Measurements from ENCODE around the gene RBM22.
A peak's percentile ranks its signal among the peaks of the same experiment; 100 is the strongest.
"Not testable (repeated sequence)": the region's sequence is repeated elsewhere in the genome, so short reads cannot be mapped to it uniquely, and the experiment has no call there.

Gene RBM22

DNA sequence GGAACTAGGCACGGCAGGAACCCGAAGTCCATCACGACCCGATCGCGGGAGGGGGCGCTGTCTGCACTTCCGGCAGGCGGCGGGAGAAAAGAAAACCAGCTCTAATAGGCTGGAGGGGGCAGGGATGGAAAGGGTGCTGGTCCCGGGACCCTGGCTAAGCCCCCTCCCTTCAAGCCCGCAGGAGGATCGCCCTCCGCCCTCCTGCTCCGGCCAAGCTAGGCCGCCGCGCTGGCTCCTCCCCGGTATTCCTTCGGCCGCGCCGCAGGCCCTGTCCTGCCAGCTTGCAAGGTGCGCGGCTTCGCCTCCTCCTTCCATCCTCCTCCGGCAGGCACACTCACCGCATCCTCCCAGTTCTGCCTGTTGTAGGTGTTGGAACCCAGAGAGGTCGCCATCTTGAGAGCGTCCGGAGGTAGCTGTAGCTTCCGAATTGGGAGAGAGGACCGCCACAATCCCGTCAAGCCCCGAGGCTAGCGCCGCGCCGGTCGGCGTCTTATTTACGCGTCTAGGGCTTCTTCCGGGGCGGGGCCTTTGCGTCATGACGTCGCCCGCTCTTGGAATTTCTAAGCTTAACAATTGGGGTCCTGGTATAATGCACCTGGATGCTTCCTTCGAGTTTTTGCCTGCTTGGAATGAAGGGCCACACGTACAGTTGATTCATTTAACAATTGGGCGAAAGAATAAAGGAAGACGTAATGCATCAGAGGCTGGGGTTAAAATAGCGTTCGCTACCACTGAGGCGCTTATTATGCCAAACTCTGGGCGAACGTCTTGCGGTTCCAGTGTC is at the start of gene RBM22:
RBM22 (minus strand) TSS at position 469 of the 784 bp plus-strand sequence; CDS start at position 392, 77 bp downstream.
- peak; percentile 95 for DNase-seq

DNA sequence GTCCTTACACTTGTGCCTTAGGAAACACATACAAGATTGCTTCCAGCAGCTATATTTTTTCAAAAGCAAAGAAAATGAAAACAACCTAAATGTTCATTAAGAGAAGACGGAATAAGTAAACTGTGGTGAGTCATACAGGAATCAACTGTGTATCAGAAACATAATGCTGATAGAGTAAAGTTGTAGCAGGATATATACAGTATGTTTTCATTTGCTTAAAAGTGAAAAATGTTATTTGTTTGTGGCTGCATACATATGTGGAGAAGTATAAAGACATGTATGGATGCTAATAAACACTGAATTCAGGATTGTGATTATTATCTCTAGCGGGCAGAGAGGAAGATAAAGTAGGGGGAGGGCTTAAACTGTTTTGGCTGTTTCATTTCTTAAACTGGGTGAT is 49.6 kb upstream of the RBM22 start:
- no peak for DNase-seq

DNA sequence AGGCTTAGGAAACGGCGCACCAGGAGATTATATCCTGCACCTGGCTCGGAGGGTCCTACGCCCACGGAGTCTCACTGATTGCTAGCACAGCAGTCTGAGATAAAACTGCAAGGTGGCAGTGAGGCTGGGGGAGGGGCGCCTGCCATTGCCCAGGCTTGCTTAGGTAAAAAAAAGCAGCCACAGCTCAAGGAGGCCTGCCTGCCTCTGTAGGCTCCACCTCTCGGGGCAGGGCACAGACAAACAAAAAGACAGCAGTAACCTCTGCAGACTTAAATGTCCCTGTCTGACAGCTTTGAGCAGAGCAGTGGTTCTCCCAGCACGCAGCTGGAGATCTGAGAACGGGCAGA is 42.3 kb upstream of the RBM22 start:
- DNase-seq, result not testable (repeated sequence)

DNA sequence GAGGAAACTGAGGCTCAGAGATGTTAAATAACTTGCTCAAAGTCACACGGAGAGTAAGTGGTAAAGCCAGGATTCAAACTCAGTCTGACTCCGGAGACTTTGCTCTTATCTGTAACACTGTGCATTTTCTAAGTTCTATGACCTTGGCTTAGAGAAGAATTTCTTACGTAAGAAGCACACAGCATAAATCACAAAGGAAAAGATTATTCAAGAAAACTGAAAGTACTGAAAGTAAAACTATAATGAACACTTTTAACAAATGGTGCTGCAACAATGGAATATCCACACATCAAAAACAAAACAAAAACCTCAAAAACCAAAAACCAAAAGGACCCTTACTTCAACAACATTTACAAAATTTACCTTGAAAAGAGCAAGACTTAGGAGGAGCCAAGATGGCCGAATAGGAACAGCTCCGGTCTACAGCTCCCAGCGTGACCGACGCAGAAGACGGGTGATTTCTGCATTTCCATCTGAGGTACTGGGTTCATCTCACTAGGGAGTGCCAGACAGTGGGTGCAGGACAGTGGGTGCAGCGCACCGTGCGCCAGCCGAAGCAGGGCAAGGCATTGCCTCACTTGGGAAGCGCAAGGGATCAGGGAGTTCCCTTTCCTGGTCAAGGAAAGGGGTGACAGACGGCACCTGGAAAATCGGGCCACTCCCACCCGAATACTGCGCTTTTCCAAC is 41.7 kb upstream of the RBM22 start:
- DNase-seq, result not testable (repeated sequence)

DNA sequence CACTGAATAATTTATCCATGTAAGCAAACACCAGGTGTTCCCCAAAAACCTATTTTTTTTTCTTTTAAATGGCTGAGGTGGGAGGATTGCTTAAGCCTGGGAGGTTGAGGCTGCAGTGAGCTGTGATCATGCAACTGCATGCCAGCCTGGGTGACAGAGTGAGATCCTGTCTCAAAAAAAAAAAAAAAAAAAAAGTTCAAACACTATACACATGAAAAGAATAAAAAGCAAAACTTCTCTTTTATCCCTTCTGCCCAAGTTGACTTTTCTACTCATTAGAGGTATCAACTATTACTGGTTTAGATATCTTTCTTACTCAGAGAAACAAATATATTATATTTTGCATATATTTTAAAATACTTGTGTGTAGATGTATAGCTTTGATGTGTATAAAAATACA is 40.1 kb upstream of the RBM22 start:
- DNase-seq, result no peak

DNA sequence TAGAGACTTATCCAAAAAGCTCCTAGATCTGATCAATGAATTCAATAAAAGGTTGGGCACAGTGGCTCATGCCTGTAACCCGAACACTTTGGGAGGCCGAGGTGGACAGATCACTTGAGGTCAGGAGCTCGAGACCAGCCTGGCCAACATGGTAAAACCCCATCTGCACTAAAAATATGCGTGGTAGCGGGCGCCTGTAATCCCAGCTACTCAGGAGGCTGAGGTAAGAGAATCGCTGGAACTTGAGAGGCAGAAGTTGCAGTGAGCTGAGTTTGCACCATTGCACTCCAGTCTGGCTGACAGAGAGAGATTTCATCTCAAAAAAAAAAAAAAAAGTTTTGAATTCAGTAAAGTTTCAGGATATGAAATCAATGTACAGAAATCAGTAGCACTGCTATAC is 38.0 kb upstream of the RBM22 start:
- no peak for DNase-seq

DNA sequence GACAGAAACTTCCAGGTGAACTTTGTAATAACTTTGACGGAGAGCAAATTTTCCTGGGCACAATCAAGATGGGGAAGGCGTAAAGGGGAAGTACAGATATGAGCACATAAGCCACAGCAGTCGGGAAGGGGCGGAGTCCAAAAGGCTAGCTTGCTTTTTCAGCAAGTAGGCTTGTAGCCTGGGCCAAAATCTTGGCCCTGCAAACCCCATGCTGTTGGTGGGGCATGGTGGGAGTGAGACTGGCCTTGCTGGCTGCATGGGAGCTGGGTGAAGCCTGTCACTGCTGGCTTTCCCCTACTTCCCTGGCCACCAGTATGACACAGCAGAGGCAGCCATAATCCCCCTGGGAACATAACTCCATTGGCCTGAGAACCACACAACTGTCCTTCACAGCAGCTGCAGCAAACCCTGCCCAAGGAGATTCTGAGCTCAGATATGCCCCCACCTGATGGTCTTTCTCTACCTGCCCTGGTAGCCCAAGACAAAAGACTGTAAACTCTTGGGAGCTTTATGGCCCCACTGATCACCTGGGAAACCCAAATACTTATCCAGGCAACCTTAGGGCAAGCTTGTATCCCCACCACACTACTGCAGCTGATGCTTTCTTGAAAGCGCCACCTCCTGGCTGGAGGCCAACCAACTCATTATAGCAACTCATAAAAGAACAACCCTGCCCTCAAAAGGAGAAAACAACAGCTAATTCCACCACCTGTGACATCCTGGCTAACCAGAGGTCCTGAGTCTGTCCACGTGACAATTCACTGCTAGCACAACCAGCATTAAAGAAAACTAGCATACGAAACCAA is 33.9 kb upstream of the RBM22 start:
- DNase-seq, result no peak

DNA sequence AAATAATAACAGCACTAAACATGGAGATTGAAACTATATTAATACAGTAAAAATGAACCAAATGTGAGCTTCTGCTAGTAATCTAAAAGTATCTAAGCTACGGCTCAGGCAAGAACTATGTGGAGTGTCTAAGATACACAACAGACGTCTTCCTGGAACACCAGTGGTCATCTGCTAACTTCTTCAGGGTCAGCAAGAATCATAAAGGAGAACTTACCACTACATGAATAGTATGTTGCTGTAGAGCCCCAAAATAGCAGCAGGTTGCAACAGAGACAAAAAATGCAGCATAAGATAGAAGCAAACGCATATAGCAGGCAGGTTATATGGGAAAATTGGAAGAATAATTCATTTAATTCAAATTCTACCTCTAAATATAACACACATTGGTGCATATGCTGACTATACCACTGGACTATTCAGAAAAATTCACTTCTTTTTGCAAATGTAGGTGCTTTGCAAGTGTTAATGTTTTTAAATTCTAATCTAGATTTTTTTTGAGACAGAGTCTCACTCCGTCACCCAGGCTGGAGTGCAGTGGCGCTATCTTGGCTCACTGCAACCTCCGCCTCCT is 30.9 kb upstream of the RBM22 start:
- DNase-seq, result no peak

DNA sequence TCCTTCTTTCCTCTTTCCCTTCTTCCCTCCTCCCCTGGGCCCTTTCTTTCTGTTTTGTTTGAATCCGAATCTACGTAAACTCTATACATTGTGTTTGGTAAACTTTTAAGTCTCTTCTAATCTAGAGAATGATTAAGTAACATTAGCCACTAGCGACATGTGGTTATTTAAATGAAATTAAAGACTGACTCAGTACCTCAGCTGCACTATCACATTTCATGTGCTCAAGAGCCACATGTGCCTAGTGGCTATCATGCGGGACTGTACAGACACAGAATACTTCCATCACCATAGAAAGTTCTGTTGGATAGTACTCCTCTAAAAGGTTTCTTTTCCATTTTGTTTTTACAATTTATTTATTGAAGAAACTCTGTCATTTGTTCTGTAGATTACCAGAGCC is 29.0 kb upstream of the RBM22 start:
- DNase-seq, result no peak

DNA sequence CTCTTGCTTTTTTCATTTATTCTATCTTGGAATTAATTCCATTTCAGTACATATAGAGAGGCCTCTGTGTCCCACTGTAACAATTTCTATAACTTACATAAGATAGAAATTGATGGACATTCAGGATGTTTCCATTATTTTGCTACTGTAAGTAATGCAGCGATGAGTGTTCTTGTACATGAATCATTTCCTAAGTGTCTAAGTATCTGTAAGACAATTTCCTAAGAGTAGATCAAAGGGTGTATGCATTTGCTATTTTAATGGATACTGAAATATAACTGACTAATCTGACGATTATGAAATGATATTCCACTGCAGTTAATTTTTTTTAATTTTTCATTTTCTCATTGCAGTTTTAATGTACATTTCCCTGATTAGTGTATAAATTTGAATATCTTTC is 23.0 kb upstream of the RBM22 start:
- no peak for DNase-seq

DNA sequence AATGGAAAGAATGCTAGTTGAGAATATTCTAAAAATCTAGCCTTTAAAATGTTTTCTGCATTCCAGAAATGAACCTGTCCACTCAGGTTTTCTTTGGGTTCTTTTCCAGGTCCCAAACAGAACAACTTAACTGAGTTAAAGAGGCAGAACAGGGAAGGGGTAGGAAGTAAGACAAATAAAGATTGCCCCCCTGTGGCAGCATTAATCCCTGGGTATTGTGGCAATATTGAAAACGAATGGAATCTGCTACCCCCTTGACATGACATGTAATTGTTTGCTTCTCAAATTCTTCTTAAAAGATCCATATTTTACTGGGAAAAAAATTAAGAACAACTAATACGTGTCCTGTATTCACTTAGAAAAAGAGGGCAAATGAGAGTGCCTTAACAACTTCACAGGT is 9.3 kb upstream of the RBM22 start:
- no peak for DNase-seq

DNA sequence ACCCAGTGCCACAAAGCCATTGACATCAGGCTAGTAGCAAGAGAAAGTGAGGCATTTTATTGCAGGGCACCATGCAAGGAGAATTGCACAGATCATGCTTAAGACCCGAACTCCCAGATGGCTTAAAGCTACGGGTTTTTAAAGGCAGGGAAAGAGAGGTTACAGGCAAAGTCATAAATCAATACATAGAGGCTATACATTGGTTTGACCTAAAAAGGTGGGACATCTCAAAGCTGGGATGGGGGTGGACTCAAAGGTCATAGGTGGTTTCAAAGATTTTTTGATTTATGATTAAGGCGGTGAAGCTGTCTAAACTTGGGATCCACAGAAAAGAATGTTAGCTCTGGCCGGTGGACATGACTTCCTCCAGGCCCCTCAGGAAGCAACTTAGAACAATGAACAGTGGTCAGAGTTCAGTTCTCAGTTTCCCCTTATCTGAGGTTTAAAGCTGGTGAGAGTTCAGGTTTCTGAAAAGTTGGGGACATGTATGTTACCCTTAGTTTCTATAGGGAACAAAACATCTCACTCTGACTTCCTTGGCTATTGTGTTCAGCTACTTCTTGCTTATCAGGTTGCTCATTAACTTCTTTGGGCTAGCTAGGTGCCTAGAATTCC is 6.0 kb upstream of the RBM22 start:
- no peak for DNase-seq

DNA sequence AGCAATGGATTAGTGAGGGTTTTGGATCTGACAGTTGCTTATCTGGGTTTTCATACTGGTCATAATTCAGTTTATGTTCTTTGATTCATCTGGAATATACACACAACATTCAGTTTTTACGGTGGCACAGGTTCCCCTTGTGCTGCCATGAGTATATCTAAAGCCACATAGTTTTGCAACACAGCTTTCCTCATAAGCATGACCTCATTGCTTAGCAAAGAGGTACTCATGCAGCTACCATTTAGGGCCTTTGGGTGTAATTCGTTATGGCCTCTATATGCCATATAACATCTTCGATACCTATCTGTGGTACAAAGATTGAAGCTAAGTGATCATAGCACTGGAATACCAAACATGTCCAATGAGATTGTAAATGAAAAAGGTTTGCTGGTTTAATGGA is 2.9 kb upstream of the RBM22 start:
- no peak for DNase-seq

DNA sequence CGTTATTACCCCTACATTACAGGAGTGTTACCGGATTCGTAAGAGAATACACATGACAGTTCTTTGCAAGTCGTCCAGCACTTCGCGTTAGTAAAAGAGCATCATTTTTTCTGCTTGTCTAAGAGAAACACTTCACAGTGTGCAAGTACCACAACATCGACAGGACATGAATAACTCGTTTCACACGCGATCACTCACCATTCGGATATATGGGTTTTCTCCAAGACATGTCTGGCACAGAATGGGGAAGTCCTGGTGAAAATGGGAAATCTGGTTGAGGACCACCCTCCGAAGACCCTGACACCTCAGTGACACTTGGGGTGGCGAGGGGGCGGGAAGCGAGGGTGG is 642 bp downstream of the RBM22 start:
- DNase-seq, result no peak

DNA sequence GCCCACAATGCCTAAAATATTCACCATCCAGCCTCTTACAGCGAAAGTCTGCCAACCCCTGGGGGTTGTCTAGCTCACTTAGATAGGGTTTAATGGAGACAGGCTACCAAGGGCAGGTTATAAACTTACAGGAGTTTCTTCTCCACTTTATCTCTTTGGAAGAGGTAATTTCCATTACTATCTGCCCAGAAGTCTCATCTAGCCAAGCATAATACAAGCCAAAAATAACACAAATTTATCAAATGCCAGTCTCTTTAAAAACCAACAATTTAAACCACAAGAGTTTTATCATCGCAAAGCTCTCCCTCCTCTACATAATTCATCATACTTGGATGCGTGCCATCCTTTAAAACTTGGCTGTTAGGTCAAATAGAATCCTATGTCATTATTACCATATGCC is 6.2 kb downstream of the RBM22 start:
- DNase-seq, result no peak

DNA sequence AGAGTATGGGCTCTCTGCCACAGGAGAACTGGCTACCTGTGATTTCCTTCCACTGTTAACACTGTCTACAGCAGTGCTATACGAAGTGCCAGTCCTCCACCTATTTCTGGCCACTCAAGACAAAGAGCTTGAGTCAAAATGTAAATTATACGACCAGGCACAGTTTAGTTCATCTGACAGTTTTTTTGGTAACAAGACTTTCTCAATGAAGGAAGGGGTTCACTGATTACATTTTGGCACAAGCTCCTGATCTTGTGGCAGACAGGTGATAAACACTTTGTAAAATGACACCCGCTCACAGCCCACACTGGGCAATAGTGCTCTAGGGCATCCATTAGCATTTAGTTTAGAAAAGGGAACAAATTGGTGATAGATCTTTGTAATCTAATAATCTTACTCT is 8.6 kb downstream of the RBM22 start:
- DNase-seq, result no peak

DNA sequence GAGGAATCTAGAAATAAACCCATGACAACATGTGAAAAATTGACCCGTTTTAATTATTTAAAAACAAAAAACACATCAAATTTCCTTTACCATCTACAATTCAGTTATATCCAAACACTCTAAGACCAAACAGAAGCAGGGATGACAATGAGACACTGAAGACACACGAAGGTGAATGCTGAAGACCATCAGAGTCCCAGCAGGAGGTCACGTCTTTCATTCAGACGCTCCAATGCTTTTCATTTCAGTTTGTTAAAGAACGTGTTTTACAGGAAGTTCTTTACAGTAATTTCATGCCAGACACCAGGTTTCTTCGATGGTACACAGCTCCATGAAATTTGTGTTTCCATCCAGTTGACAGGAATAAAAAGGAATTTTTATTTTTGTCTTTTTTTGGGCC is 10.1 kb downstream of the RBM22 start:
- no peak for DNase-seq

DNA sequence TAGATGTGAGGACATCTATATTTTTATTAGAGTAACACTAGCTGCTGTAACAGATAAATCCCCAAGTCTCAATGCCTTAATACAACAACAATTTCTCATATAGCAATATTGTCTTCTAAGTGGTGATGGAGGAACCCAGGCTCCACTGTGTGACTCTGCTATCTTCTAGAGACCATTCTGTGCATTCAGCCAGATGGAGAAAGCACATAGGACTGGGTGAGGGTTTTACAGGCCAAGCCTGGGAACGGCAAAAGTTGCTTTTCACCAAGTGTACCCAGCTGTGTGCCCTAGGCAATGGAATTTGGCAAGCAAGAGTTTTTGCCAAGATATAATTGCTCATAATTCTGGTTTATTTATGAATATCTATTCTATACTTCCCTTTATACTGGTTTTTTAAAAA is 11.7 kb downstream of the RBM22 start:
- no peak for DNase-seq

DNA sequence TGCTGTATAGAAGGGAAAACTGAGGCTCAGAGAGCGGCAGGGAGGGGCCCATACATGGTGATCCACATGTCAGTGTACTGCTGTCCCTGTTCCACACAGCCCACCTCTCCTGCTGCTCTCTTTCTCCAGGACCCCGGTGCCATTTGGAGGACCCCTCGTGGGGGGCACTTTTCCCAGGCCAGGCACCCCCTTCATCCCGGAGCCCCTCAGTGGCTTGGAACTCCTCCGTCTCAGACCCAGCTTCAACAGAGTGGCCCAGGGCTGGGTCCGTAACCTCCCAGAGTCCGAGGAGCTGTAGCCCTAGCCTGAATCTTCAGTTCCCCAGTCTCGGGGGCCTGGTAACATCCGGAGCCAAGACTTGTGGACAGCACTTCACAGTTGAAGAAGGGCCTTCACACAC is 24.3 kb downstream of the RBM22 start:
- no peak for DNase-seq

DNA sequence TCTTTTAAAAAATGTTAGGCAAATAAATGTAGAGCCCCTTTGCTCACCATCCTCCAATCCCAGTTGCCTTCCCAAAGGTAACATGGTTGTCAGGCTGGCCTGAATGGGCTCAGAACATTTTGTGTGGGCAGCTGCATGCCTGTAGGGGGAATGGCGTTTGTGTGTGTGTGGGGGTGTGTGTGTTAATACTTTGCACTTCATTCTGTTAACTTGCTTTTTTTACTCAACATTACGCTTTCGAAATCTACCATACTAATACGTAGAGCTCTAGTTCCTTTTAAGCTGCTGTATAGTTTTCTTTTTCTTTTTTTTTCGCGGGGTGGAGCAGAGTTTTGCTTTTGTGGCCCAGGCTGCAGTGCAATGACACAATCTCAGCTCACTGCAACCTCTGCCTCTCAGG is 25.8 kb downstream of the RBM22 start:
- DNase-seq, result no peak

DNA sequence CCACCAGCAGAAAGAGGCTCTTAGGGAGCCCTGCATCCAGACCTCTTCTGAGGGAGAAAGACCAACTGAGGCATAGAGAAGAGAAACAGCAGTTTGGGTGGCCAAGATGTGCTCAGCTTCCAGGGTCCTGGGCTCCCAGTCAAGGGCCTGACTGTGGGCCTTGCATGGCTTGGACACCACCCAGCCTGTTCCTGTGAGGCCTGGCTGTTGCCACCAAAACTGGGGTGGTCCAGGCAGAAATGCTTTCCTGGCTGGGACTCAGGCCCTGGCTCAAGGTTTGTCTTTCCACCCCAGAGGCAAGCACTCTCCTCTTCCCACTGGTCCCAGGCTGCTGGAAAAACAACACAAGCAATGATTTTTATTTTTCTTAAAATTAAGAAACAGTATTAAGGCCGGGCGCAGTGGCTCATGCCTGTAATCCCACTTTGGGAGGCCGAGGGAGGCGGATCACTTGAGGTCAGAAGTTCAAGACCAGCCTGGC is 26.5 kb downstream of the RBM22 start:
- no peak for DNase-seq

DNA sequence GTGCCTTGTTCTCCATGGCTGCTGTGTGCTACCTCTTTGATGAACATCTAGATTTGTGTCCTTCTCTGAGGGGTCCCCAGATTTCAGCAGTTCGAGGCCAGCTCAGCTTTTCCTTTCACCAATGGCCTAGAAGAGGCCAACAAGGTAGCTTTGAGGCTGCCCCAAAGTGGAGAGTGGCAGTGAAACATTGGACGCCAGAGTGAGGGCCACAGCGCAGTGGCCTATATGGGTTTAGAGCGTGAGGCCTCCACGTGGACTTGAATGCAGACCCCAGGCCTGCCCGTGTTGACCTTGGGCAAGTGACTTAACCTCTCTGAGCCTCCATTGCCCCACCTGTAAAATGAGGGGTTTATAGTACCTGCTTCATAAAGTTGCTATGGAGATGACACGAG is 28.0 kb downstream of the RBM22 start:
- DNase-seq, result no peak

DNA sequence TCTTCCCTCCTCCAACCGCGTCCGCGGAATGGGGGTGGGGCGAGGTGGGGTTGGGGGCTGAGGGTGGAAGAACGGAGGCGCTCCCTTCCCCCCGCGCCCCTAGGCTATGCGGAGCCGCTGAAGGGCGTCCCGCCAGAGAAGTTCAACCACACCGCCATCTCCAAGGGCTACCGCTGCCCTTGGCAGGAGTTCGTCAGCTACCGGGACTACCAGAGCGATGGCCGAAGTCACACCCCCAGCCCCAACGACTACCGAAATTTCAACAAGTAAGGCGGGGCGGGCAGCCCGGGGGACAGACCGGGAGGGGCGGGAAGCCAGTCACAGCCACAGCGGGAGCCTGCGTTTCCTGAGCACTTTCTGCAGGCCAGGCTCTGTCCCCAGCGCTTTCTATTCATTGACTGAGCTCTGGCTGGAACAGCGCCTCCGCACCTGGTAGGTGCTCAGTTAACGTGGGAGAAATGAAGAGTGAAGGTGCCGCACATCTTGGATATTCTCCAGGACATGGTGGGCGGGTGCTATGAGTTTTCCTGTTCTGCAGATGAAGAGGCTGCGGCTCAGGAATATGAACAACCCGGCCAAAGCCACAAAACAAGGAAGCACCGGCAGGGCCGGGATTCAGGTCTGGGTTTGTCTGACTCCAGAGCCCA is 28.5 kb downstream of the RBM22 start:
- peak; percentile 6 for DNase-seq
